ENCODE results near the gene ADCY4. TPM values are rescaled to one million over a fixed set of nuclear protein-coding genes. Genes with fewer than 3 reads are reported as not detected.
A peak's percentile ranks its signal among the peaks of the same experiment; 100 is the strongest.

The ADCY4 gene
- total and polyA plus RNA-seq, 2 donors (not counting 3 experiments of a cell fraction or from before 2014, with no cell fraction given): 81.6 to 84.0 TPM

GRCh38 chr14:24299255-24300191 is 35.3 kb downstream of the ADCY4 start, which contains the start of the genes DHRS1 and NOP9:
Gene DHRS1 (minus strand): TSS chr14:24299780. CDS start chr14:24299106, 674 bp downstream.
Gene NOP9 (plus strand): TSS chr14:24299850. CDS start chr14:24299955, 105 bp downstream.
- Histone ChIP-seq H3K27me3 (ENCODE audit: control insufficient read depth in 2 of 2, insufficient read depth in 2 of 2, low read length in 2 of 2) (no peaks in the 10 kb centered on the region), H3K9ac (replicated peaks; ENCODE audit: extremely low read depth, insufficient read depth, low read length) (peak within 1 kb of the TSS; percentile 84), H2AFZ (ENCODE audit: low read depth, low read length) (peak within 1 kb of the TSS; percentile 98), H3K9me3 (replicated peaks; ENCODE audit: control insufficient read depth, insufficient read depth, low read length) (no peaks in the 10 kb centered on the region), H3K27ac (ENCODE audit: insufficient read depth, low read depth, low read length) (peak within 1 kb of the TSS; percentile 74), H3K36me3 (ENCODE audit: control insufficient read depth in 2 of 2, extremely low read depth in 1 of 2, insufficient read depth in 2 of 2, low read length in 2 of 2) (peaks cover 5 to 24% of the 10 kb centered on the region in 2 experiments), H3K4me2 (ENCODE audit: insufficient read depth, low read length) (peak within 1 kb of the TSS; percentile 90), H3K4me1 (ENCODE audit: control insufficient read depth, extremely low read depth, insufficient read depth, low read length) (peaks cover 22% of the 10 kb centered on the region), H4K20me1 (replicated peaks; ENCODE audit: control insufficient read depth, extremely low read depth, insufficient read depth, low read length) (no peaks in the 10 kb centered on the region), H3K9me1 (replicated peaks; ENCODE audit: control insufficient read depth, extremely low read depth, insufficient read depth, low read length) (no peaks in the 10 kb centered on the region), H3K4me3 (replicated peaks in 1 of 3; ENCODE audit: insufficient read depth in 1 of 3, low read depth in 1 of 3, low read length in 3 of 3) (peak within 1 kb of the TSS; percentile 79 to 85 (median 82)), H3K79me2 (ENCODE audit: control insufficient read depth, insufficient read depth, low read length) (peaks cover 11% of the 10 kb centered on the region)
- FAIRE-seq (peak; percentile 99), DNase-seq (ENCODE audit: low read depth, low spot score) (peak; percentile 90)
- TSS peak; percentile 50 for BruUV-seq (replicated peaks)
- intact Hi-C loops (cut with micrococcal nuclease) (loop anchor here (1.0 to 5.0 kb wide), 3 partner anchors 28 to 185 kb away; partner anchors contain the start of genes DCAF11, NRL, PSME2 and RABGGTA), dilution Hi-C loops (cut with MboI; ENCODE audit: extremely low pct_ligation_motif_present, low sequenced_read_pairs) (no loop called here)
- ChIA-PET CTCF (interaction anchor here (0.9 to 5.5 kb wide), 13 partner anchors 10 to 241 kb away, joined by 3 to 199 read pairs (median 12); partner anchors contain the start of genes CHMP4A, CIDEB, IRF9 and LTB4R), POLR2A (interaction anchor here (0.6 to 1.1 kb wide), 2 partner anchors 39 to 57 kb away, joined by 3 to 7 read pairs; partner anchors contain the start of gene TINF2)
- TF ChIP-seq JUN (IDR thresholded peaks at IDR 0.05; ENCODE audit: borderline replicate concordance, insufficient read depth, insufficient read length, low read depth) (no peak), POLR2AphosphoS5 (IDR thresholded peaks at IDR 0.05; ENCODE audit: insufficient read depth, low read depth, low read length) (peak; percentile 76), POLR2A (IDR thresholded peaks at IDR 0.05; ENCODE audit: low read depth, low read length) (peak; percentile 76), GATA2 (IDR thresholded peaks at IDR 0.05; ENCODE audit: insufficient read depth, insufficient read length, low read depth, low read length) (no peak), MYC (IDR thresholded peaks at IDR 0.05; ENCODE audit: low read depth, low read length) (no peak)
- TF ChIP-seq, protein P1, sequence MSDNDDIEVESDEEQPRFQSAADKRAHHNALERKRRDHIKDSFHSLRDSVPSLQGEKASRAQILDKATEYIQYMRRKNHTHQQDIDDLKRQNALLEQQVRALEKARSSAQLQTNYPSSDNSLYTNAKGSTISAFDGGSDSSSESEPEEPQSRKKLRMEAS (IDR thresholded peaks at IDR 0.05; ENCODE audit: insufficient read depth, insufficient read length): peak; percentile 88
